OCI-LY7 (cell line): ENCODE data around the gene CDC20. TPM values are rescaled to one million over a fixed set of nuclear protein-coding genes. Genes with fewer than 3 reads are reported as not detected.

ENCODE experiments used
- BruUV-seq: library from RNA; stranded (reverse); fragments of 400-500 nt; replicated peaks from 2 replicates; lab custom pipeline; 2021; lab: Mats Ljungman, UMichigan
- CTCF ChIA-PET: fragments of 300-600 bp; sonication (Branson Sonifier 250); formaldehyde crosslinking; loops from one replicate; lab custom pipeline; 2022; ENCODE audit warnings: antibody characterized with exemption; ENCODE audit not compliant: unreplicated experiment; lab: Charles Lee
- POLR2A ChIA-PET: fragments of 300-600 bp; sonication (Branson Sonifier 250); formaldehyde crosslinking; loops from one replicate; lab custom pipeline; 2022; ENCODE audit warnings: antibody characterized with exemption; lab: Charles Lee
- DNase-seq: peaks from one replicate; pipeline ENCODE4 v3.0.0-alpha.2; 2015; ENCODE audit warnings: low spot score
- H2AFZ ChIP-seq: fragments of 200-600 bp; sonication (generic), shearing (Covaris generic); 2 replicates; pipeline ENCODE4 v1.6.1; 2014; ENCODE audit warnings: mild to moderate bottlenecking, antibody characterized with exemption, low read length, moderate library complexity
- H3K27ac ChIP-seq: fragments of 200-600 bp; sonication (generic); 2 replicates; pipeline ENCODE4 v1.5.1; 2014; ENCODE audit warnings: mixed run types, low read depth, mild to moderate bottlenecking, moderate library complexity, low read length, inconsistent platforms; ENCODE audit not compliant: poor library complexity, severe bottlenecking
- H3K36me3 ChIP-seq: fragments of 200-600 bp; sonication (generic); 2 replicates; pipeline ENCODE4 v1.6.1; 2014; ENCODE audit warnings: mild to moderate bottlenecking, antibody characterized with exemption, low read length, moderate library complexity, mixed read lengths; ENCODE audit not compliant: insufficient read depth
- H3K4me1 ChIP-seq: fragments of 200-600 bp; sonication (generic); 2 replicates; pipeline ENCODE4 v1.5.1; 2014; ENCODE audit warnings: mild to moderate bottlenecking, low read length; ENCODE audit not compliant: insufficient read depth, poor library complexity, severe bottlenecking
- H3K4me2 ChIP-seq: fragments of 200-600 bp; sonication (generic); 2 replicates; pipeline ENCODE4 v1.6.1; 2014; ENCODE audit warnings: mild to moderate bottlenecking, low read length
- H3K4me3 ChIP-seq: fragments of 200-600 bp; sonication (generic); 2 replicates; pipeline ENCODE4 v1.5.1; 2014; ENCODE audit warnings: mild to moderate bottlenecking, low read depth, low read length; ENCODE audit not compliant: poor library complexity, severe bottlenecking
- H3K79me2 ChIP-seq: fragments of 200-600 bp; sonication (generic); 2 replicates; pipeline ENCODE4 v1.6.1; 2016; ENCODE audit warnings: low read depth, mild to moderate bottlenecking, low read length, moderate library complexity, mixed read lengths; ENCODE audit not compliant: insufficient read depth
- H3K9me2 ChIP-seq: fragments of 200-600 bp; sonication (generic); 2 replicates; pipeline ENCODE4 v1.6.1; 2016; ENCODE audit warnings: mild to moderate bottlenecking, low read length, mixed read lengths; ENCODE audit not compliant: insufficient read depth
- H3K9me3 ChIP-seq: fragments of 200-600 bp; sonication (generic); 2 replicates; pipeline ENCODE4 v1.6.1; 2014; ENCODE audit warnings: mild to moderate bottlenecking, mixed run types, low read length, mixed read lengths
- H4K20me1 ChIP-seq: fragments of 200-600 bp; sonication (generic); 2 replicates; pipeline ENCODE4 v1.6.1; 2014; ENCODE audit warnings: mild to moderate bottlenecking, antibody characterized with exemption, low read length, moderate library complexity, mixed read lengths; ENCODE audit not compliant: insufficient read depth
- CTCF ChIP-seq: fragments of 200-600 bp; sonication (generic); conservative IDR thresholded peaks from 2 replicates; pipeline ENCODE4 v1.5.1; 2014; ENCODE audit warnings: mild to moderate bottlenecking, antibody characterized with exemption, low read length, moderate library complexity, mixed read lengths
- EZH2phosphoT487 ChIP-seq: fragments of 200-600 bp; sonication (generic); IDR thresholded peaks from 2 replicates; pipeline ENCODE4 v1.6.1; 2018; ENCODE audit warnings: low read depth, borderline replicate concordance, mild to moderate bottlenecking, mixed run types, antibody characterized with exemption, low read length, moderate library complexity, mixed read lengths
- intact Hi-C: fragments of 100-400 bp; cut with micrococcal nuclease; formaldehyde crosslinking; loops from one replicate; pipeline ENCODE4 v1.10.0; 2022; ENCODE audit not compliant: unreplicated experiment
- total RNA-seq, 2 experiments: library from RNA; depleted of rRNA in 1 of 2; stranded (reverse); fragments of >200 nt in 1 of 2; shearing (Covaris generic) in 1 of 2; gene quantifications; 2 replicates each; pipeline ENCODE4 v1.2.3, GENCODE V29; 2014 to 2022

The CDC20 gene
- total RNA-seq, 2 experiments from 2014 or later = 174 to 209 TPM

GRCh38 chr1:43365678-43366077 is 6.9 kb downstream of the CDC20 start:
- Histone ChIP-seq H3K4me2 (peak overlapping the region; percentile 98), H3K36me3 (peaks cover 49% of the 10 kb centered on the region), H3K4me3 (peak overlapping the region; percentile 93), H3K9me2 (no peaks in the 10 kb centered on the region), H4K20me1 (no peaks in the 10 kb centered on the region), H2AFZ (no peak overlapping the region), H3K9me3 (no peaks in the 10 kb centered on the region), H3K79me2 (peaks cover 21% of the 10 kb centered on the region), H3K27ac (no peak overlapping the region), H3K4me1 (peaks cover 34% of the 10 kb centered on the region)
- no TSS peak for BruUV-seq
- ChIA-PET CTCF (no interaction called here), POLR2A (no interaction called here)
- intact Hi-C loops = no loop called here
- DNase-seq = no peak
- TF ChIP-seq CTCF (no peak), EZH2phosphoT487 (no peak)

GRCh38 chr1:43366179-43366578 is 7.4 kb downstream of the CDC20 start:
- H4K20me1 ChIP-seq = no peaks in the 10 kb centered on the region
- no peak overlapping the region for H3K27ac ChIP-seq
- peaks cover 16% of the 10 kb centered on the region; the same call in 1 of the 2 replicates for H3K79me2 ChIP-seq
- CTCF ChIA-PET = no interaction called here
- peak; percentile 31 for DNase-seq
- H3K4me1 ChIP-seq = peaks cover 29% of the 10 kb centered on the region
- H3K9me3 ChIP-seq = no peaks in the 10 kb centered on the region
- peak overlapping the region; percentile 98 for H3K4me2 ChIP-seq
- BruUV-seq = no TSS peak
- TF ChIP-seq EZH2phosphoT487 (no peak), CTCF (no peak)
- POLR2A ChIA-PET = interaction anchor here (0.6 kb wide), 1 partner anchor 48 kb away, joined by 3 read pairs; no protein-coding TSS in a partner anchor
- H3K36me3 ChIP-seq = peaks cover 44% of the 10 kb centered on the region
- no peaks in the 10 kb centered on the region for H3K9me2 ChIP-seq
- no peak overlapping the region for H2AFZ ChIP-seq
- peak overlapping the region; percentile 93 for H3K4me3 ChIP-seq
- intact Hi-C loops = no loop called here

GRCh38 chr1:43366601-43367025 is 7.8 kb downstream of the CDC20 start:
- TF ChIP-seq CTCF = no peak
- TF ChIP-seq EZH2phosphoT487 = no peak
- peaks cover 12% of the 10 kb centered on the region; the same call in 1 of the 2 replicates for H3K79me2 ChIP-seq
- BruUV-seq = no TSS peak

More at GRCh38 chr1:43366601-43367025, 7.8 kb downstream of the CDC20 start:
- CTCF ChIA-PET = no interaction called here
- no peak overlapping the region for H2AFZ ChIP-seq
- peaks cover 25% of the 10 kb centered on the region for H3K4me1 ChIP-seq
- no peak for DNase-seq
- H4K20me1 ChIP-seq = no peaks in the 10 kb centered on the region
- H3K27ac ChIP-seq = no peak overlapping the region
- H3K4me3 ChIP-seq = peak overlapping the region; percentile 93
- peak overlapping the region; percentile 98 for H3K4me2 ChIP-seq
- peaks cover 40% of the 10 kb centered on the region for H3K36me3 ChIP-seq
- intact Hi-C loops = no loop called here
- POLR2A ChIA-PET = interaction anchor here (0.6 kb wide), 1 partner anchor 47 kb away, joined by 3 read pairs; no protein-coding TSS in a partner anchor
- H3K9me3 ChIP-seq = no peaks in the 10 kb centered on the region
- H3K9me2 ChIP-seq = no peaks in the 10 kb centered on the region
